ENCODE data around the gene TECR. TPM values are rescaled to one million over a fixed set of nuclear protein-coding genes. Genes with fewer than 3 reads are reported as not detected.

TECR gene
- total RNA-seq, 1 experiment from 2014 or later: 232 TPM

DNA sequence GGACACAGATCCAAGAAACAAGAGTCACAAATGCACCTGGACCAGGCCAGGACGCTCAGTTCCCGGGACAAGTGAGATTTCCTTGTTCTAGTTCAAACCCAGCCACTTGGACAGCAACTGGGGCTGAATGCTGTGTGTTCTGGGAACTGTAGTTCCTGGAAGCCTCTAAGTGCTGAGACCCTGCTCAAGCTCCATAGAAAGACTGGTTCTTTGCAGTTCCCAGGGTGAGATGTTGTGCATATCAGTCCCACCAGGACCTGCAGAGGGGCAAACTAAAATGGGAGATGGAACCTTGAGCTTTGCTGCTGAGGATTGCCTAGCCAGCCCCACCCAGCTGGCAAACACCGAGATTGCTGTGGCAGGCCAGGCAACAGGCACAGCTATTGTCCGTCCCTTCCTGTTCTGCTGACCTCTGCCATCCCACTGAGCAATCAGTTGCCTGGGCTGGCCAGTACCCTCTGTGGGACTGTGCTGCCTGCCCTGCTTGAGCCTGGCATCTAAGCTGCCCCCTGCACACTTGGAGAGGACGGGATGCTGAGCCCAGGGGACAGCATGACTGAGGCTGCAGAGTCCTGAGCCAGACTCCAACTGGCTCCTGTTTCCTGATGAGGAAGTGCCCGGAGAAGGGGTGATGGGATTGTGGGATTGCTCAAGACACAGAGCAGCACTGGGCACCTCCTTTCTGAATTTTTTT is 32.0 kb upstream of the TECR start:
- H3K4me1 ChIP-seq (ENCODE audit: control insufficient read depth in 1 of 2, insufficient read depth in 2 of 2, low read length in 2 of 2): peaks cover 23 to 33% of the 10 kb centered on the region in 2 experiments
- RAD21 ChIA-PET (ENCODE audit: low non-redundant PET in 1 of 2, low total read pairs in 2 of 2, uncharacterized antibody in 2 of 2, unreplicated experiment in 2 of 2): interaction anchor here in 1 of 2 experiments (1.0 kb wide), 1 partner anchor 9 kb away, joined by 3 read pairs; no protein-coding TSS in a partner anchor
- H4K20me1 ChIP-seq (ENCODE audit: insufficient read depth): no peaks in the 10 kb centered on the region
- no peak for TF ChIP-seq POLR2A (IDR thresholded peaks at IDR 0.05; ENCODE audit: borderline replicate concordance, extremely low read depth, insufficient read depth, insufficient read length)
- intact Hi-C loops (cut with micrococcal nuclease): no loop called here
- no peak overlapping the region for H2AFZ ChIP-seq (ENCODE audit: low read depth, low read length, poor library complexity, severe bottlenecking)
- H3K27ac ChIP-seq (ENCODE audit: low read depth, low read length): no peak overlapping the region; the same call in 1 of the 2 replicates
- H3K4me2 ChIP-seq (ENCODE audit: low read length): peak overlapping the region; percentile 79
- peaks cover 33% of the 10 kb centered on the region for H3K79me2 ChIP-seq (ENCODE audit: insufficient read depth, low read length)
- ATAC-seq (no peak), DNase-seq (ENCODE audit: low read depth, low spot score) (no peak)
- no TSS peak for BruUV-seq (replicated peaks)
- H3K27me3 ChIP-seq (ENCODE audit: insufficient read depth, low read length): no peaks in the 10 kb centered on the region
- H3K9me2 ChIP-seq (ENCODE audit: insufficient read depth): no peaks in the 10 kb centered on the region
- peak overlapping the region; percentile 86; the same call in 1 of the 2 replicates for H3K9ac ChIP-seq (ENCODE audit: low read length)
- no peaks in the 10 kb centered on the region for H3K9me3 ChIP-seq (ENCODE audit: control insufficient read depth in 1 of 2, insufficient read depth in 1 of 2, low read depth in 1 of 2, low read length in 2 of 2)
- CTCF ChIA-PET: interaction anchor here (0.9 to 1.3 kb wide), 2 partner anchors 8 to 17 kb away, joined by 3 to 5 read pairs; no protein-coding TSS in a partner anchor
- H3K4me3 ChIP-seq (replicated peaks in 1 of 2; ENCODE audit: low read depth in 1 of 2, low read length in 2 of 2): no peak overlapping the region
- POLR2A ChIA-PET: interaction anchor here (1.4 to 3.1 kb wide), 4 partner anchors 9 to 21 kb away, joined by 5 to 15 read pairs (median 11); partner anchors contain the start of gene DNAJB1
- no peaks in the 10 kb centered on the region for H3K36me3 ChIP-seq (ENCODE audit: control insufficient read depth in 1 of 2, insufficient read depth in 2 of 2, low read length in 2 of 2)

DNA sequence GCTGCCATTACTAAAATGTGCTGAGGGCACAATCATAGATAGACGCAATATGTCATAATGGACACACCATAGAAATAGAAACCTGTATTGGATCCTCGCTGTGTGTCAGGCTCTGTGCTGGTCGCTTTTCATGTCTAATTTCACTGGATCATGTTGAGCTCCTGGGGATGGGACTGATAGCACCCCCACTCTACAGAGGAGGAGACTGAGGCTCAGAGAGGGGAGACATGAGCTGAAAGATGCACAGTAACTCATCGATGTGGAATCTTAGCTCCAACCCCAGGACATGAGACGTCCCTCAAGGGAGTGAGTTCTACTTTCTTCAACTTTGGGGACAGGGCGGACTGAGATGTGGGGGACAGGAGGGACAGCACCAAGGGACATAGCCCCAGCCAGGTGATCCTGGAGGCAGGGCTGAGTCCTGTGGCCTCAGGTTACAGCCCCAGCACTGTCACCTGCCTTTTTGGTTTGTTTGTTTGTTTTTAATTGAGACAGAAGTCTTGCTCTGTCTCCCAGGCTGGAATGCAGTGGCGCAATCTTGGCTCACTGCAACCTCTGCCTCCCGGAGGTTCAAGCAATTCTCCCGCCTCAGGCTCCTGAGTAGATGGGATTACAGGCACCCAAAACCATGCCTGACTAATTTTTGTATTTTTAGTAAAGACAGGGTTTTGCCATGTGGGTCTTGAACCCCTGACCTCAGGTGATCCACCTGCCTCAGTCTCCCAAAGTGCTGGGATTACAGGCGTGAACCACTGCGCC is 26.9 kb upstream of the TECR start:
- no peaks in the 10 kb centered on the region for H4K20me1 ChIP-seq (ENCODE audit: insufficient read depth)
- ChIA-PET POLR2A (interaction anchor here (1.5 kb wide), 1 partner anchor 16 kb away, joined by 7 read pairs; the partner anchor contains the start of gene DNAJB1), RAD21 (ENCODE audit: low non-redundant PET in 1 of 2, low total read pairs in 2 of 2, uncharacterized antibody in 2 of 2, unreplicated experiment in 2 of 2) (no interaction called here), CTCF (no interaction called here)
- DNase-seq (ENCODE audit: low read depth, low spot score) (no peak), ATAC-seq (no peak)
- H3K36me3 ChIP-seq (ENCODE audit: control insufficient read depth in 1 of 2, insufficient read depth in 2 of 2, low read length in 2 of 2): no peaks in the 10 kb centered on the region
- no peak overlapping the region; the same call in 1 of the 2 replicates for H3K9ac ChIP-seq (ENCODE audit: low read length)
- intact Hi-C loops (cut with micrococcal nuclease): no loop called here
- H2AFZ ChIP-seq (ENCODE audit: low read depth, low read length, poor library complexity, severe bottlenecking): no peak overlapping the region
- no peaks in the 10 kb centered on the region for H3K27me3 ChIP-seq (ENCODE audit: insufficient read depth, low read length)
- no peak overlapping the region for H3K27ac ChIP-seq (ENCODE audit: low read depth, low read length)
- no peaks in the 10 kb centered on the region for H3K79me2 ChIP-seq (ENCODE audit: insufficient read depth, low read length)
- H3K4me2 ChIP-seq (ENCODE audit: low read length): peak overlapping the region; percentile 6; the same call in 1 of the 2 replicates
- BruUV-seq (replicated peaks): no TSS peak
- H3K9me2 ChIP-seq (ENCODE audit: insufficient read depth): no peaks in the 10 kb centered on the region
- H3K4me1 ChIP-seq (ENCODE audit: control insufficient read depth in 1 of 2, insufficient read depth in 2 of 2, low read length in 2 of 2): peaks cover 40 to 47% of the 10 kb centered on the region in 2 experiments
- no peak overlapping the region for H3K4me3 ChIP-seq (replicated peaks in 1 of 2; ENCODE audit: low read depth in 1 of 2, low read length in 2 of 2)
- no peaks in the 10 kb centered on the region for H3K9me3 ChIP-seq (ENCODE audit: control insufficient read depth in 1 of 2, insufficient read depth in 1 of 2, low read depth in 1 of 2, low read length in 2 of 2)
- TF ChIP-seq EGR1 (IDR thresholded peaks at IDR 0.05; ENCODE audit: low read depth) (no peak), SP1 (IDR thresholded peaks at IDR 0.05; ENCODE audit: low read depth) (no peak), FOSL1 (IDR thresholded peaks at IDR 0.05; ENCODE audit: low read depth) (no peak), RAD21 (IDR thresholded peaks at IDR 0.05; ENCODE audit: low read depth) (no peak), CEBPB (IDR thresholded peaks at IDR 0.05; ENCODE audit: low read depth) (no peak), POLR2AphosphoS5 (IDR thresholded peaks at IDR 0.05; ENCODE audit: low read depth, low read length) (no peak), POLR2A (IDR thresholded peaks at IDR 0.05; ENCODE audit: borderline replicate concordance, extremely low read depth, insufficient read depth, insufficient read length) (no peak), ELF1 (IDR thresholded peaks at IDR 0.05; ENCODE audit: borderline replicate concordance, low read depth) (no peak), EZH2 (IDR thresholded peaks at IDR 0.05) (no peak), JUND (IDR thresholded peaks at IDR 0.05) (no peak), ZNF274 (IDR thresholded peaks at IDR 0.05; ENCODE audit: low read depth, low read length) (no peak)
- TF ChIP-seq, protein P1, sequence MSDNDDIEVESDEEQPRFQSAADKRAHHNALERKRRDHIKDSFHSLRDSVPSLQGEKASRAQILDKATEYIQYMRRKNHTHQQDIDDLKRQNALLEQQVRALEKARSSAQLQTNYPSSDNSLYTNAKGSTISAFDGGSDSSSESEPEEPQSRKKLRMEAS (IDR thresholded peaks at IDR 0.05): no peak
- TF ChIP-seq, protein P2, sequence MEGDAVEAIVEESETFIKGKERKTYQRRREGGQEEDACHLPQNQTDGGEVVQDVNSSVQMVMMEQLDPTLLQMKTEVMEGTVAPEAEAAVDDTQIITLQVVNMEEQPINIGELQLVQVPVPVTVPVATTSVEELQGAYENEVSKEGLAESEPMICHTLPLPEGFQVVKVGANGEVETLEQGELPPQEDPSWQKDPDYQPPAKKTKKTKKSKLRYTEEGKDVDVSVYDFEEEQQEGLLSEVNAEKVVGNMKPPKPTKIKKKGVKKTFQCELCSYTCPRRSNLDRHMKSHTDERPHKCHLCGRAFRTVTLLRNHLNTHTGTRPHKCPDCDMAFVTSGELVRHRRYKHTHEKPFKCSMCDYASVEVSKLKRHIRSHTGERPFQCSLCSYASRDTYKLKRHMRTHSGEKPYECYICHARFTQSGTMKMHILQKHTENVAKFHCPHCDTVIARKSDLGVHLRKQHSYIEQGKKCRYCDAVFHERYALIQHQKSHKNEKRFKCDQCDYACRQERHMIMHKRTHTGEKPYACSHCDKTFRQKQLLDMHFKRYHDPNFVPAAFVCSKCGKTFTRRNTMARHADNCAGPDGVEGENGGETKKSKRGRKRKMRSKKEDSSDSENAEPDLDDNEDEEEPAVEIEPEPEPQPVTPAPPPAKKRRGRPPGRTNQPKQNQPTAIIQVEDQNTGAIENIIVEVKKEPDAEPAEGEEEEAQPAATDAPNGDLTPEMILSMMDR (IDR thresholded peaks at IDR 0.05 in 2 of 3, conservative IDR thresholded peaks at IDR 0.05 in 1 of 3; ENCODE audit: borderline replicate concordance in 1 of 3, insufficient read depth in 1 of 3, low read depth in 2 of 3, low read length in 2 of 3): no peak
